Endothelial cell of umbilical vein (primary cell): ENCODE results near the gene TRAM1L1. TPM values are rescaled to one million over a fixed set of nuclear protein-coding genes. Genes with fewer than 3 reads are reported as not detected.

Source experiments
- BruUV-seq: library from RNA; stranded (reverse); fragments of 400-500 nt; replicated peaks from 2 replicates; lab custom pipeline; 2021; lab: Mats Ljungman, UMichigan
- CTCF ChIA-PET: fragments of 300-600, 350-600 bp; sonication (Branson Sonifier 250); formaldehyde crosslinking; loops from one replicate; lab custom pipeline; 2021; ENCODE audit warnings: antibody characterized with exemption, inconsistent platforms; lab: Charles Lee
- POLR2A ChIA-PET: fragments of 300-600, 350-600 bp; sonication (Branson Sonifier 250); formaldehyde crosslinking; loops from one replicate; lab custom pipeline; 2021; ENCODE audit warnings: antibody characterized with exemption, inconsistent platforms; lab: Charles Lee
- DNase-seq: peaks from one replicate; pipeline ENCODE4 v3.0.0-alpha.2; 2011; ENCODE audit warnings: low read depth, low spot score
- FAIRE-seq: peaks from 2 replicates; lab custom pipeline; 2011; peaks lifted over from hg19 to GRCh38; lab: Jason Lieb, UNC
- H2AFZ ChIP-seq: 2 replicates; pipeline ENCODE4 v1.6.0; 2012; ENCODE audit warnings: low read depth, low read length, control low read depth, inconsistent platforms
- H3K27ac ChIP-seq: 2 replicates; pipeline ENCODE4 v1.5.1; 2011; ENCODE audit warnings: low read depth, mild to moderate bottlenecking, control low read depth, low read length, moderate library complexity; ENCODE audit not compliant: insufficient read depth
- H3K27me3 ChIP-seq, 2 experiments: 2 replicates each; pipeline versions ENCODE4 v1.6.0 to v1.6.1; 2011; ENCODE audit warnings: low read length in 2 of 2, mixed read lengths in 1 of 2; ENCODE audit not compliant: control insufficient read depth in 2 of 2, insufficient read depth in 2 of 2
- H3K36me3 ChIP-seq, 2 experiments: 2 replicates in 1 of 2; 3 replicates in 1 of 2; pipeline ENCODE4 v1.5.1; 2011; ENCODE audit warnings: low read length in 2 of 2, mild to moderate bottlenecking in 1 of 2, moderate library complexity in 1 of 2; ENCODE audit not compliant: control insufficient read depth in 2 of 2, insufficient read depth in 2 of 2; ENCODE audit errors: extremely low read depth in 1 of 2
- H3K4me1 ChIP-seq: 3 replicates; pipeline ENCODE4 v1.5.1; 2011; ENCODE audit warnings: mild to moderate bottlenecking, low read length; ENCODE audit not compliant: control insufficient read depth, insufficient read depth; ENCODE audit errors: extremely low read depth
- H3K4me2 ChIP-seq: 2 replicates; pipeline ENCODE4 v1.6.1; 2011; ENCODE audit warnings: low read length, control low read depth, mixed read lengths; ENCODE audit not compliant: insufficient read depth
- H3K4me3 ChIP-seq, 3 experiments: fragments of 200-600 bp in 1 of 3; sonication (generic), shearing (Covaris generic) in 1 of 3; replicated peaks in 1 of 3; 2 replicates each; pipeline ENCODE4 v1.5.1; 2011 to 2016; ENCODE audit warnings: control low read depth in 3 of 3, low read length in 3 of 3, mild to moderate bottlenecking in 2 of 3, inconsistent platforms in 1 of 3, low read depth in 1 of 3, moderate library complexity in 1 of 3; ENCODE audit not compliant: insufficient read depth in 1 of 3
- H3K79me2 ChIP-seq: 2 replicates; pipeline ENCODE4 v1.6.0; 2012; ENCODE audit warnings: low read length, inconsistent platforms; ENCODE audit not compliant: control insufficient read depth, insufficient read depth
- H3K9ac ChIP-seq: replicated peaks from 2 replicates; pipeline ENCODE3; 2011; ENCODE audit warnings: low read length, control low read depth; ENCODE audit not compliant: insufficient read depth; ENCODE audit errors: extremely low read depth
- H3K9me1 ChIP-seq: replicated peaks from 3 replicates; pipeline ENCODE4 v1.6.0; 2011; ENCODE audit warnings: mild to moderate bottlenecking, low read length; ENCODE audit not compliant: control insufficient read depth, insufficient read depth; ENCODE audit errors: extremely low read depth
- H3K9me3 ChIP-seq: replicated peaks from 2 replicates; pipeline ENCODE4 v1.5.1; 2012; ENCODE audit warnings: low read length, inconsistent platforms; ENCODE audit not compliant: control insufficient read depth, insufficient read depth
- H4K20me1 ChIP-seq: replicated peaks from 2 replicates; pipeline ENCODE3; 2011; ENCODE audit warnings: mild to moderate bottlenecking, low read length; ENCODE audit not compliant: control insufficient read depth, insufficient read depth; ENCODE audit errors: extremely low read depth
- EZH2 ChIP-seq: IDR thresholded peaks from 2 replicates; pipeline ENCODE4 v1.6.1; 2012; ENCODE audit warnings: borderline replicate concordance, low read depth, mild to moderate bottlenecking, moderate library complexity, low read length, inconsistent platforms; ENCODE audit not compliant: severe bottlenecking
- FOS ChIP-seq: IDR thresholded peaks from 2 replicates; pipeline ENCODE4 v1.6.1; 2011; ENCODE audit warnings: mild to moderate bottlenecking, low read length, moderate library complexity, borderline replicate concordance; ENCODE audit not compliant: insufficient read depth
- GATA2 ChIP-seq: IDR thresholded peaks from 2 replicates; pipeline ENCODE4 v1.7.0; 2011; ENCODE audit warnings: low read depth, mild to moderate bottlenecking, moderate library complexity, mixed read lengths, low read length; ENCODE audit not compliant: insufficient read length, insufficient read depth
- JUN ChIP-seq: IDR thresholded peaks from 2 replicates; pipeline ENCODE4 v1.6.1; 2011; ENCODE audit warnings: borderline replicate concordance, low read depth; ENCODE audit not compliant: insufficient read length, insufficient read depth
- MYC ChIP-seq: IDR thresholded peaks from one replicate; pipeline ENCODE4 v1.6.1; 2011; ENCODE audit warnings: mild to moderate bottlenecking, low read depth, low read length
- POLR2A ChIP-seq: IDR thresholded peaks from 2 replicates; pipeline ENCODE4 v1.6.1; 2012; ENCODE audit warnings: low read depth, mild to moderate bottlenecking, control low read depth, low read length
- POLR2AphosphoS5 ChIP-seq: IDR thresholded peaks from 2 replicates; pipeline ENCODE4 v1.6.1; 2012; ENCODE audit warnings: low read depth, mild to moderate bottlenecking, control low read depth, low read length, moderate library complexity; ENCODE audit not compliant: insufficient read depth
- dilution Hi-C: fragments of 300-500 bp; cut with MboI; formaldehyde crosslinking; loops from one replicate; pipeline ENCODE4 v1.15.0; 2019; ENCODE audit warnings: low sequenced_read_pairs; ENCODE audit not compliant: extremely low pct_ligation_motif_present
- intact Hi-C: fragments of 100-400 bp; cut with micrococcal nuclease; formaldehyde crosslinking; loops from one replicate; pipeline ENCODE4 v1.10.0; 2022
- polyA plus RNA-seq, 4 experiments: library from polyadenylated mRNA; depleted of rRNA in 3 of 4; stranded (reverse) in 3 of 4; unstranded in 1 of 4; fragments of >200 nt; gene quantifications; 2 replicates each; pipeline versions ENCODE4 v1.2.1 to v1.2.3, GENCODE V29; 2011 to 2012; ENCODE audit warnings: missing spikeins in 1 of 4
- total RNA-seq: library from RNA; stranded (reverse); gene quantifications from 2 replicates; pipeline ENCODE4 v1.2.3, GENCODE V29; 2021
- TF ChIP-seq, protein P1 (sequence below), 2 donors: IDR thresholded peaks; 1 replicate in 1 of 2; 2 replicates in 1 of 2; pipeline ENCODE4 v1.5.1; 2011; ENCODE audit warnings: low read length in 2 of 2, mild to moderate bottlenecking in 2 of 2, moderate library complexity in 2 of 2, control low read depth in 1 of 2, inconsistent platforms in 1 of 2, low read depth in 1 of 2; ENCODE audit not compliant: insufficient read depth in 1 of 2; ENCODE audit errors: extremely low read depth in 1 of 2
- TF ChIP-seq, protein P2 (sequence below): IDR thresholded peaks from 2 replicates; pipeline ENCODE4 v1.6.1; 2011; ENCODE audit not compliant: insufficient read depth, insufficient read length

Gene TRAM1L1
- total and polyA plus RNA-seq, 2 donors (not counting 3 experiments of a cell fraction or from before 2014, with no cell fraction given): 0.88 to 1.1 TPM

DNA sequence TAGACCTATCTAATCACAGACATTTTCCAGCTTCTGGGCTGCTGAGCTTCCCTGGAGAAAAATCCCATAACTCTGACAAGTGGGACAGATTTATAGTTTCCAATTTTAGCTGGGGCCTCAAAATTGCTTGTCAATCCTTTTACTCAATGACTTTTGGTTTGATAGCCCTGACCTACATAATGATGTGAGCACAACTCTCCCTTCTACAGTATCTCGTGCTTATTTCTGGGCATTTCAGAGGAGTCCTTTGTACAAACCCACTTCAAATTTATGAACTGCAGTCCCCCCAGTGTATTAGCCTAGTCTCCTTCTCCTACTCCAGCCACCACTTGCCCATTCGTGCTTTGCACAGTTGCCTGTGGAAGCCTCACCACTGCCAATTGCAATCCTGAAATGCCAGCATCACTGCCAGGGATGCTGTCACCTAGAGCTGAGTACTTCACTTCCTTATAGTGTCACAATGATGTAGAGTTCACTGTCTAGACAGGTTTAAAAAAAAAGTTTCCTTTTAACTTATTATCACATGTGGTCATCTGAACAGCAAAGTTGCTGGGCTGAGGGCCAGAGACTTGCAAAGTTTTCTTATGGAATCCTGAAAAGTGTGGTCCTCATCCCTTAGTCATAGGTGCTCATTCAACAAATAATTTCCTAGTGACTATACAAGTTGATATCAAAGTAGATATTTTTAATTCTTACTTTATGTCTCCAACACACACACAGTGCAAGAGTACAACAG, 21.2 kb downstream of the TRAM1L1 start:
- H3K9ac ChIP-seq: no peak overlapping the region
- H3K9me3 ChIP-seq: no peaks in the 10 kb centered on the region
- no peaks in the 10 kb centered on the region for H3K4me1 ChIP-seq
- TF ChIP-seq FOS (no peak), POLR2A (no peak), GATA2 (no peak), EZH2 (no peak), POLR2AphosphoS5 (no peak), JUN (no peak), MYC (no peak)
- TF ChIP-seq, protein P1, sequence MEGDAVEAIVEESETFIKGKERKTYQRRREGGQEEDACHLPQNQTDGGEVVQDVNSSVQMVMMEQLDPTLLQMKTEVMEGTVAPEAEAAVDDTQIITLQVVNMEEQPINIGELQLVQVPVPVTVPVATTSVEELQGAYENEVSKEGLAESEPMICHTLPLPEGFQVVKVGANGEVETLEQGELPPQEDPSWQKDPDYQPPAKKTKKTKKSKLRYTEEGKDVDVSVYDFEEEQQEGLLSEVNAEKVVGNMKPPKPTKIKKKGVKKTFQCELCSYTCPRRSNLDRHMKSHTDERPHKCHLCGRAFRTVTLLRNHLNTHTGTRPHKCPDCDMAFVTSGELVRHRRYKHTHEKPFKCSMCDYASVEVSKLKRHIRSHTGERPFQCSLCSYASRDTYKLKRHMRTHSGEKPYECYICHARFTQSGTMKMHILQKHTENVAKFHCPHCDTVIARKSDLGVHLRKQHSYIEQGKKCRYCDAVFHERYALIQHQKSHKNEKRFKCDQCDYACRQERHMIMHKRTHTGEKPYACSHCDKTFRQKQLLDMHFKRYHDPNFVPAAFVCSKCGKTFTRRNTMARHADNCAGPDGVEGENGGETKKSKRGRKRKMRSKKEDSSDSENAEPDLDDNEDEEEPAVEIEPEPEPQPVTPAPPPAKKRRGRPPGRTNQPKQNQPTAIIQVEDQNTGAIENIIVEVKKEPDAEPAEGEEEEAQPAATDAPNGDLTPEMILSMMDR (IDR thresholded peaks at IDR 0.05; ENCODE audit: extremely low read depth in 1 of 2, insufficient read depth in 1 of 2, low read depth in 1 of 2, low read length in 2 of 2): no peak
- TF ChIP-seq, protein P2, sequence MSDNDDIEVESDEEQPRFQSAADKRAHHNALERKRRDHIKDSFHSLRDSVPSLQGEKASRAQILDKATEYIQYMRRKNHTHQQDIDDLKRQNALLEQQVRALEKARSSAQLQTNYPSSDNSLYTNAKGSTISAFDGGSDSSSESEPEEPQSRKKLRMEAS: no peak
- DNase-seq (no peak), FAIRE-seq (no peak)
- H3K79me2 ChIP-seq: no peaks in the 10 kb centered on the region
- ChIA-PET POLR2A (no interaction called here), CTCF (no interaction called here)
- H3K27ac ChIP-seq: no peak overlapping the region
- BruUV-seq: no TSS peak
- H3K4me2 ChIP-seq: no peak overlapping the region
- no peak overlapping the region for H2AFZ ChIP-seq
- no peak overlapping the region for H3K4me3 ChIP-seq
- H3K36me3 ChIP-seq: no peaks in the 10 kb centered on the region
- no peaks in the 10 kb centered on the region for H4K20me1 ChIP-seq
- H3K9me1 ChIP-seq: no peaks in the 10 kb centered on the region
- intact Hi-C loops: no loop called here
- H3K27me3 ChIP-seq: no peaks in the 10 kb centered on the region
- dilution Hi-C loops: no loop called here
